ENCODE results near the gene CXCL11.
"Not testable (repeated sequence)": the region's sequence is repeated elsewhere in the genome, so short reads cannot be mapped to it uniquely, and the experiment has no call there.

Gene CXCL11

GRCh38 chr4:76042241-76042998 is 6.5 kb upstream of the CXCL11 start:
- DNase-seq, result not testable (repeated sequence)

GRCh38 chr4:76036855-76037254 is 985 bp upstream of the CXCL11 start:
- no peak for DNase-seq

- DNase-seq, result no peak
These were observed 729 bp downstream of the CXCL11 start for GRCh38 chr4:76035141-76035540.

- DNase-seq, result no peak
These were observed 6.6 kb downstream of the CXCL11 start for GRCh38 chr4:76029300-76029699.

GRCh38 chr4:76028350-76028765 is 7.5 kb downstream of the CXCL11 start:
- DNase-seq, result no peak

- no peak for DNase-seq
These were observed 11.8 kb downstream of the CXCL11 start for GRCh38 chr4:76024065-76024464.

- DNase-seq, result no peak
These were observed 12.5 kb downstream of the CXCL11 start, which contains the start of gene CXCL10 for GRCh38 chr4:76023389-76023788. Gene CXCL10 (minus strand): TSS chr4:76023497. CDS start chr4:76023431, 66 bp downstream.

- no peak for DNase-seq
These were observed 13.2 kb downstream of the CXCL11 start for GRCh38 chr4:76022677-76023076.

GRCh38 chr4:76022031-76022430 is 13.8 kb downstream of the CXCL11 start:
- no peak for DNase-seq

- DNase-seq, result no peak
These were observed 18.7 kb downstream of the CXCL11 start for GRCh38 chr4:76017056-76017686.

- DNase-seq, result no peak
These were observed 19.5 kb downstream of the CXCL11 start for GRCh38 chr4:76016393-76016792.

GRCh38 chr4:76013540-76013939 is 22.3 kb downstream of the CXCL11 start:
- no peak for DNase-seq

- no peak for DNase-seq
These were observed 23.5 kb downstream of the CXCL11 start for GRCh38 chr4:76012388-76012801.

- DNase-seq, result no peak
These were observed 24.0 kb downstream of the CXCL11 start for GRCh38 chr4:76011700-76012387.

GRCh38 chr4:76011018-76011670 is 24.7 kb downstream of the CXCL11 start:
- DNase-seq, result no peak

GRCh38 chr4:76010576-76010975 is 25.3 kb downstream of the CXCL11 start:
- DNase-seq, result no peak

GRCh38 chr4:76009311-76009710 is 26.6 kb downstream of the CXCL11 start:
- DNase-seq, result no peak

- no peak for DNase-seq
These were observed 28.6 kb downstream of the CXCL11 start, which contains the start of gene CXCL9 for GRCh38 chr4:76007089-76007862. Gene CXCL9 (minus strand): TSS chr4:76007509. CDS start chr4:76007449, 60 bp downstream.

- DNase-seq, result no peak
These were observed 32.2 kb downstream of the CXCL11 start for GRCh38 chr4:76003620-76004019.

- no peak for DNase-seq
These were observed 32.8 kb downstream of the CXCL11 start for GRCh38 chr4:76003035-76003434.

- no peak for DNase-seq
These were observed 33.7 kb downstream of the CXCL11 start for GRCh38 chr4:76002176-76002575.

GRCh38 chr4:76001700-76002099 is 34.2 kb downstream of the CXCL11 start:
- no peak for DNase-seq

Measured in cortex of kidney (tissue), 1 donor.